HS-27A (cell line): ENCODE measurements around the gene MAN2C1.
A peak's percentile ranks its signal among the peaks of the same experiment; 100 is the strongest.
"Not testable (repeated sequence)": the region's sequence is repeated elsewhere in the genome, so short reads cannot be mapped to it uniquely, and the experiment has no call there.

Experiments
- DNase-seq: peaks from one replicate; pipeline ENCODE4 v3.0.0-alpha.2; 2012; ENCODE audit warnings: low read depth, missing footprints

MAN2C1 gene

DNA sequence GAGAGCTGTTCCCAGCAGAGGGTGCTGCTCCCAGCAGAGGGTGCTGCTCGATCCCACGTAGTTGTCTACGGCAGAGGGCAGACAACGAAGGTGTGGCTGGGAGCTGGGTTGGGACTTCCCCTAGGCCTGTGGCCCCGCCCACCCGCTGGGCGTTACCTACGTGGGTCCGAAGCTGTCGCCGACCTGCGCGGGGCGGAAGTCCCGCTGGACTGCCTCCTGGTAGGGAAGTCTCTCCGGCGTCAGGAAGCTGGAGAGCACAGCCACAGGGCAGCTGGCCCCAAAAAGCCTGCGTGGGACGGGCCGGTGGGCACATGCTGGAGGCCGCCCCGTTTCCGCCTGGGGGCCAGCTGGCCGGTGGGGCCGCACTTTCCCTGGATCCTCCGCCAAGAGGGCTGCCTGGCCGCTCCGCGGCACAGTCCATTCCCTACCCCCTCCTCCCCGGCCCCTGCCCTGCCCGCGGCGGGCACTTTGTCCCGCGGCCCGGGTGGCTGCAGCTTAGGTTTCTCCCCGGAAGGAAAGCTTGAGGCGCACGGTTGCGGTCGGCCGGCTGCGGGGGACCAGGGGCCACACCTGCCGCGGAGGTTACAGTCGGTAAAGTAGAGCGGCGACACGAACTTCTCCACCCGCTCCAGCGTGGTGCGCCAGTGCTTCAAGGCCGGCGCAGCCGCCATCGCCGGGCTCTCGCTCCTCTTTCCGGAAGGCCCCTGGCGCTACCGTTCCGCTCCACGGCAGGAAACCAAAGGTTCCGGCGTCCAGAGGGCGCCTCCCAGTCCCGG lies at the start of gene MAN2C1:
Gene MAN2C1 (minus strand): TSS at position 695 of the 776 bp plus-strand sequence. CDS start 24 bp downstream, at position 671.
- DNase-seq, result peak; percentile 95

DNA sequence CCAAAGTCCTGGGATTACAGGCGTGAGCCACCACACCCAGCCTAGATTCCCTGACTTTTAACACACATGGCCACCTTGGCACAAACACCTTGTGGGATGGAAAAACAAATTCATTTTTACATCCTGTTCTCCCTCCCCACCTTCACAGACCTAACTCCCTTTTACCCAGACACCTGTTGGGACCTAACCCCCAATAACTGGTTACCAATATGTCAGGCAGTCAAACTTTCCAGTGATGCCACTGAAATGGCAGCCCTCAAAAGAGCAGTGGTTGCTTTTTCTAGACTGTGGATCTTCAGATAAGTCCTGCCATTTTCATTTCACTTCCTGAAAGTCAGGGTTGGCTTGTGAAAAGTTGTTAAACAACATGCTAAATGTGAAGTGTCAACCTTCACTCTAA lies 48.2 kb upstream of the MAN2C1 start:
- DNase-seq, result no peak

DNA sequence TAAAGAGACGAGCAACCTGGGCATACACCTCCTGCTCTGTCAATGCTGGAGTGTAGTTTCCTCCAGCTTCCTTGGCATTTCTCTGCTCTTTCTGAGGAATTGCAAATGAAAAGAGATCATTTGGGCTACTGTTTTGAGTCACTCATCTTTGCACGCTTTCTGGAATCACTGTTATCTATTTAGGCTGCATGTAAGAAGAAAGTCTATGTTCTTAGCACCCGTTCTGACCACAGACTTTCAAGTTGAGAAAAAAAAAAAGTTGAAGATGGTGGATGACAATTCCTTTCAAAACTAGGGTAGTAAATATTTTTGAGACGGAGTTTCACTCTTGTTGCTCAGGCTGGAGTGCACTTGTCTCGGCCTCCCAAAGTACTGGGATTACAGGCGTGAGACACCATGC lies 41.8 kb upstream of the MAN2C1 start:
- DNase-seq, result no peak

GRCh38 chr15:75407083-75407482 lies 38.7 kb upstream of the MAN2C1 start:
- DNase-seq, result no peak

DNA sequence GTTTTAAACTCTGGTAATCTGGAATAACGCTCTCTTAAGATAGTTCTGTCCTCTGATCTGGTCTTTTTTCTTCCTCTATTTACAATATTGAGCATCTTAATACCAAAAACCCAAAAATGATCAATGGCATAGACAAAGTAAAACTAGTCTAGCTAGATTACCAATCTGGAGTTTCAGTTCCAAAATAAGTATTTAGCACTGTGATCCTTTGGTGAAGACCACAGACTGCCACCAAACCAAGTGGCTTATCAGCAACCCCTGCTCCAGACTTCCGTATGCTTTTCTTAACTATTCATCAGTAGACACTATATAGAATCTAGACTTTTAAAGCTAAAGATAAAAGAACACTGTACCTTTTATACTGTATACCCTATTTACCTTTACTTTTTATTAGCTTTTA lies 35.5 kb upstream of the MAN2C1 start:
- no peak for DNase-seq

DNA sequence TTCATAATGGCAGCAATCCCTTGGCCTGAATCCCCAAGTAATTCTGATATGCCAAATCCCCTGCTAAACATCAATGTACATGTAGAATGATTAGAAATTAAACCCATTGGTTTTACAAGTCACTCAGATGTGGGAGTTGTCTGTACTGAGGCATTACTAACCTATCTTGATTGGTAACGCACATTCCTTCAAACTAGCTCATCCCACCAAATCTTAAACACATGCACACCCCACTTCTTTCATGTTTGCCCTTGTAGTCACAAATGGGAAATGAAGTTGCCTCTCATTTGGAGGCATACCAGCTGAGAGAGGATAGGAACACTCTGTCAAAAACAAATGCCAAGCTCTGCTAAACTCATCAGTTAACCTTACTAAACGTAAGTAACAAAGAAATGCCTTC lies 29.1 kb upstream of the MAN2C1 start:
- DNase-seq, result no peak

DNA sequence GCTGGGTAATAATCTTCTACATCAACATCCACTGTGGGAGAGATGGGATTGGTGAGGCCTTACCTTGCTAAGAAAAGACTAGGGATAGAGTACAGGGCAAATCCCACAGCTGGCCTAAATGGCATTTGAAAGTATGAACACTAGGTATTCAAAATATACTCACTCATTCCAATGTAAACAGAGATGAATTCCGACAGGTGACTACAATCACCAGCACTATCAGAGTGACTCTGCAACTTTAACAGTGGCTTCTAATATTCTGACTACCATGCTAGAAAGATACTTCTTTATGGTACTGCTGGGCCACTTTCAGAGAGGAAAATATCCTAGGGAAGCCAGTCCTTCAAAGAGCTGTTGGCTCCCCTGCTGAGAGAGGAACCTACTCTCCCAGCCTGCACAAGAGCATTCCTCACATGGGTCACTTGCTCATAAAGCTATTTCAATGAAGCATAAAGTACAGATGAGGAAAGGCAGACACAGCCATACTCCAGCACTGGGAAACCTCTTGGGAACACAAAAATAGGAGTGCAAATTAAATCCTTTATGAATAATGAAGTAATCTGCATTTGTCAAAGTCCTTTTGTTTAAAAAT lies 21.5 kb upstream of the MAN2C1 start:
- no peak for DNase-seq

DNA sequence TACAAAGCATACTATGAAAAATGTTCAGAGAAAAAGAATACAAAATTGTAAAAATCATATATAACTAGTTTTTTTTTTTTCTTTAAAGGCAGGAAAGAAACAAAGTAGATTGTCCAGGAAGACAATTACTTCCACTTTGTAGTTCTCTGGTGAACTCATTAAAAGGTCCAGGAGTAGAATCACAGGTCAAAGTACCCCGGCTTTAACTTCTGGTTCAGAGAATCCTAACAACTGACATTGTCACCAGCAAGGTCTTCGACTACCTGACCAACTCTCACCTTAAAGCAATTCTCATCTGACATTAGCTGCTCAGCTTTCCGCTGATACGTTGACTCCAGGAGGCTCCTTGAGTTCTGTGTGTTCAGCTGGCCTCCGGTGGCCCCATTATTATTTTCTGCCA lies 15.6 kb upstream of the MAN2C1 start:
- not testable (repeated sequence) for DNase-seq

DNA sequence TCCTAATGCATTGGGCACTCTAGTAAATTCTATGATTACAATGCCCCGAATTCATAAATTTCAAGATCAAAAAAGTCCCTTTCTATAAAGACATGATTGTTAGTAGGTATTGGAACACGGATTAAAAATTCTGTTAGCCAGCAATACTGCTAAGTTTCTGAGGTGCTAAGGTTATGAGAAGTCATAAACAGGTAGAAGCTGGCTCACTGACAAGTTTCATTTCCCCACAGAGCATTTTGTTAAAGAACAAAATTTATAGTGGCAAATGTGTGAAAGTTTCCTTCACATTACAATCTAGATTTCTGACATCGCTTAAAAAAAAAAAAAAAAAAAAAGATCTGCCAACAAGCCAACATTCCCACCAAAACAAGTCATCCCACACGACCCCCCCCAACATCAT lies 12.4 kb upstream of the MAN2C1 start:
- no peak for DNase-seq

GRCh38 chr15:75371901-75372688 lies 3.7 kb upstream of the MAN2C1 start:
- DNase-seq, result no peak

GRCh38 chr15:75371486-75371885 lies 3.1 kb upstream of the MAN2C1 start:
- DNase-seq, result no peak

DNA sequence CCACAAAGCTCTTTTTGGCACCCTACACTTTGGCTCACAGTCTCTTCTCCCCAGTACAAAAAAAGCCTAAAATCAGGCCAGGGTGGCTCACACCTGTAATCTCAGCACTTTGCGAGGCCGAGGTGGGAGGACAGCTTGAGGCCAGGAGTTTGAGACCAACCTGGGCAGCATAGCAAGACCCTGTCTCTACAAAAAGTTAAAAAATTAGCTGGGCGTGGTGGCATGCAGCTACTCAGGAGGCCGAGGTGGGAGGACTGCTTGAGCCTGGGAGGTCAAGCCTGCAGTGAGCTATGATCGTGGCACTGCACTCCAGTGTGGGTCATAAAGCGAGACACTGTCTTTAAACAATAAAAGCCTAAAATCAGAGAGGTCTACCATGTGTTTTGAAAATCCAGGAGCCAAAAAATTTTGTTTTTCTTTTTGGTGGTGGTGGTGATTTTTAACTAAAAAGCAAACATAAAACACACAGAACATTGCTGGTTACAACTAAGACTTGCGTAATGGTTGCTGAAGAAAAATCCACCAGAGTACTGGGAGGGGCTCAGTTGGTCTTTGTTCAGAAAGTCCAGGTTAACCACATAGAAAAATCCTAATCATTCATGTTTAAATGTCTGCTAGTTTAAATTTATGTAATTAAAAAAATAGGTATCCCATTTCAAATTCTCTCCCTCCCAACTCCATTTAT lies 1.6 kb upstream of the MAN2C1 start:
- DNase-seq, result no peak

DNA sequence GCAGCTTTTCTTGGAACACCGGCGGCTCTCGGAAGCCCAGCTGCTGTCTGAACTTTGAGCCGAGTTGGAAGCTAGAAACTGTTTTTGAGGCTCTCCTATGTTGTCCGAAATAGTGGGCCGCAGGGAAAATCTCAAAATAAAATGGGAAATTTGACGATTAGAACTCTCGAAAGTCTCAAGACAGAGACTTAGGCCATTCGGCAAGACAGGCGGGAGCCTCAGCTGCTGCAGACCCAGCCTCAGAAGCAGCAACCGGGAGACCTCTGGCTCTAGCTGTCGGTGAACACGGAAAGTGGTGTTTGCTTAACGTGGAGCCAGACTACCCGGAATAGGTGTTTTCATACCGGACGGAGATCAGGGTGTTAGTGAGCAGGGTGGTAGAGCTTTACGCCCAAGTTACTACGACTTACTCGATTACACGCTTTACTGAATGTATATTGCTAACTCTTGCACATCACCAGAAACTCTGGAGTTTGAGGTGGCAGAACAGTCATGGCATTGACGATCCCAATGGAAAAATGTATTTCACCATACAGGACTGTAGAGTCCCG lies 357 bp upstream of the MAN2C1 start:
- no peak for DNase-seq

DNA sequence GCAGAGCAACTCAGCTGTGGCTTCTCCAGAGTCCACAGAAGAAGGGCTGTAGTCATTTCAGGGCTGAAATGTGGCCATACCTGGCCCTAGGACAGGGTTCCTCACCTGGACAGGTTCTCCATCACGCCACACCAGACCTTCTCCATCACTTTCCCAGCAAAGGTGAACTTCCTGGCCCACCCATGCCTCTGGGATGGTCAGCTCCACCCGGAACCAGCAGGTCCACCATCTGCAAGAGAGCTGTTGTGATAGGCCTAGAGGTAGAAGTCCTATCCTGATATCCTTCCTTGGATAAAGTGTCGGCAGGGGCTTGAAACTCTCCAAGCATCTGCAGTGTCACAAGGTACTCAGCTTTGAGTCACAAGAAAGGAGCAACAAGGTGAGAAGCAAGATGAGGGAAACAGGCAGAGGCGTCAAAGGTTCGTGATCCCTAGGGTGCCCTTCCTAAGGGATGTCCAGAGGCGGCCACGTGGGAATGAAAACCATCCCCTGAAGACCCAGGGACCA lies 948 bp downstream of the MAN2C1 start:
- DNase-seq, result no peak

- DNase-seq, result no peak
Measured at GRCh38 chr15:75367006-75367405, 1.4 kb downstream of the MAN2C1 start.

GRCh38 chr15:75366163-75366562 lies 2.2 kb downstream of the MAN2C1 start:
- no peak for DNase-seq

DNA sequence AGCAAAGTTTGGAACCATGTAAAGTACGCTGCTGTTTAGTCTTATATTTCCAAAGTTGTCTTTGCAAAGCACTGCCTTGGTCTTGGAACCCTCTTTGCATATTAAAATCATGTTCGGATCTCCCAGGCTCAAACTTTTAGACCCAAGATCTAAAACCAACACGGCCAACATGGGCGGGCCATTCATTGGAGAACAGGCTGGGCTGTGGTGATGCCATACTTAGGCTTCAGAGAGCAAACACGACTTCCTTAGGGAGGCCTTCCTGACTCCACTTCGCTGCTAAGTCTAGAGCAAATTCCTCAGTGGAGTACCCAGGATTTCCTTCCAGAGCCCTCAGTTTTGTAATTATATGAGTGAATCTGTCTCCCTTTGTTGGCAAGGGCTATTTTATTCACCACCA lies 3.5 kb downstream of the MAN2C1 start:
- DNase-seq, result no peak

DNA sequence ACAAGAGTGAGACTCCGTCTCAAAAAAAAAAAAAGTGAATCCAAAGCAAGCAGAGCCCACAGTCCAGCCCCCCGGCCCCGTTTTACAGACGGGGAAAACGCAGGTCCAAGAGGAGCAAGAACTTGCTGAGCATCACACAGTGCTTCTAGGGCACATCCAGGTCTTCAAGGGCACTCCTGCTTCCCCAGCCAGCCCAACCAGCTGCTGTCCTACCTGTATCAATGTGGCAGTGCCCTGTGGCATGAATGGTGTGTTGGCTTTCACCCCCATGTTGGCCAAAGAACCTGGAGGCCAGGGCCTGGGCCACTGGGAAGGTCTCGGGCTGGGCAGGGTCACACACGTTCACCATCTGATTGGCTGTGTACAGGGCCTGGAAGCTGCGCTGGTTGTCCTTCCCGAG lies 4.6 kb downstream of the MAN2C1 start:
- no peak for DNase-seq

GRCh38 chr15:75362642-75363249 lies 5.7 kb downstream of the MAN2C1 start:
- no peak for DNase-seq

- DNase-seq, result no peak
Measured at GRCh38 chr15:75361989-75362641, 6.3 kb downstream of the MAN2C1 start.
